ENCODE results near the gene RPL27A.

Gene RPL27A

GRCh38 chr11:8721609-8722500 lies 39.3 kb downstream of the RPL27A start:
- DNase-seq (ENCODE audit: low spot score) = no peak

DNA sequence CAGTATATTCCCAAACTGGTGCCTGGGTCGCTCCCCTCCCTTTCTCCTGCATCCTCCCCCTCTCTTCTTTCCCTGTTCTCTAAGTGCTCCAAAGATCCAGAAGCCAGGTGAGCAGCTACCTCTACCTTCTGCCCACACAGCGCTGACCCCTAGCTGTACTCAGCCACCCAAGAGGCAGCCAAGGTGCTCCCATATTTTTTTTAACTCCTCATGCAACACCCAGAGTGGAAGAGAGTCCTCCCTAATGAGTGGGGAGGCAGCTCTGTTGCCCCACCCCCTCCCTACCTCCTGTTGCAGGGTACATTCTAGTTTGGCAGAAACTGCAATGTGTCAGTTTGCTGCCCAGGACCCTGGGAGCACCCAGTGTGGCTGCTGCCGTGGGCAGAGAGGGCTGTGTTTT lies 40.2 kb downstream of the RPL27A start:
- no peak for DNase-seq (ENCODE audit: low spot score)

DNA sequence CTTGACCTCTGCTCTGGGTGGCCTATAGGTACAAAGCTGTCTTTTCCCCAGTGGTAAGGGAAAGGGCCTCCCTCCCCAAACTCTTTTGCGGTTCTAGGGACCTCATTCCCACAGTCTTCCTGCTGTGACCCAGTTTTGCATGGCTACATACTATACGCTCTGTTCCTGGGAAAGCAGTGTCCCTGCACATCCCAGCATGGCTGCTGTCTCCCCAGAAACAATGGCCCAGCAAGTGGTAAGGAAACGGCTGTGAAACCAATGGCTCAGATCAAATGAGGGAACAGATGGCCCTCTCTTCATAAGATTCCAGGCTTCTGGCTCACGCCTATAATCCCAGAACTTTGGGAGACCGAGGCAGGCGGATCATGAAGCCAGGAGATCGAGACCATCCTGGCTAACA lies 41.1 kb downstream of the RPL27A start:
- DNase-seq (ENCODE audit: low spot score) = no peak

GRCh38 chr11:8724682-8725081 lies 42.1 kb downstream of the RPL27A start:
- DNase-seq (ENCODE audit: low spot score) = no peak

GRCh38 chr11:8726395-8726794 lies 43.8 kb downstream of the RPL27A start:
- DNase-seq (ENCODE audit: low spot score) = no peak

DNA sequence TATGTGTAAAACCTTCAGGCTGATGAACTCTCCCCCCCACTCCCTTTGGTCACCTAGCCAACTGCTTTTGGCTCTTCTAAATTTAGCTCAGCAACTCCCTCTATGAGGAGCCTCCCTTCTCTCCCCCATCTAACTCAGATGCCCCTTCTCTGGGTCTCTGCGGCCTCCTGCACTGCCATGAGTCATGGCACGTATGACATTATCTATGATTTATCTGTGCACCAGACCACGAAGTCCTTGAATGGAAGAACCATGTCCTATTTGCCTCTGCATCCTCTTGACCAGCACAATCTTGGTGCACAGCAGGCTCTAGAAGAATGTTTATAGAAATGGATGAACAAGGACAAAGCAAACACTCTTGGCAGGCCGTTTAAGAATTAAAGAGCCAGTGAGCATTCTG lies 46.0 kb downstream of the RPL27A start:
- no peak for DNase-seq (ENCODE audit: low spot score)

GRCh38 chr11:8729067-8729466 lies 46.5 kb downstream of the RPL27A start:
- DNase-seq (ENCODE audit: low spot score) = no peak

GRCh38 chr11:8729837-8730696 lies 47.5 kb downstream of the RPL27A start:
- no peak for DNase-seq (ENCODE audit: low spot score)

DNA sequence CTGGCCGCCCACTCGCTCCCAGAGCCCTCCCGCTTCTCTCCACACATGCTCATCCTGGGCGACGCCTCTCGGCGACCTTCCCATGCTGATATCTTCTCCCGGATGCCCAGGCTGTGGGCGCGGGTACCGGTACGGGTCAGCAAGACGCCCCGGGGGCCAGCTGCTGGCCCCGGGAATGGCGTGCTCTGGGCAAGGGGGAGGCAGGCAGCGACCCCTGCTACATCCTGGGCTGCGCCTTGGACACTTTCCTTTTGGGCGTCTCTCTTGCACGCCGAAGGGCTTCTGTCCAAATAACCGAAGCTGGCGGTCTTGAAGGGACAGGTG lies 48.1 kb downstream of the RPL27A start:
- no peak for DNase-seq (ENCODE audit: low spot score)

DNA sequence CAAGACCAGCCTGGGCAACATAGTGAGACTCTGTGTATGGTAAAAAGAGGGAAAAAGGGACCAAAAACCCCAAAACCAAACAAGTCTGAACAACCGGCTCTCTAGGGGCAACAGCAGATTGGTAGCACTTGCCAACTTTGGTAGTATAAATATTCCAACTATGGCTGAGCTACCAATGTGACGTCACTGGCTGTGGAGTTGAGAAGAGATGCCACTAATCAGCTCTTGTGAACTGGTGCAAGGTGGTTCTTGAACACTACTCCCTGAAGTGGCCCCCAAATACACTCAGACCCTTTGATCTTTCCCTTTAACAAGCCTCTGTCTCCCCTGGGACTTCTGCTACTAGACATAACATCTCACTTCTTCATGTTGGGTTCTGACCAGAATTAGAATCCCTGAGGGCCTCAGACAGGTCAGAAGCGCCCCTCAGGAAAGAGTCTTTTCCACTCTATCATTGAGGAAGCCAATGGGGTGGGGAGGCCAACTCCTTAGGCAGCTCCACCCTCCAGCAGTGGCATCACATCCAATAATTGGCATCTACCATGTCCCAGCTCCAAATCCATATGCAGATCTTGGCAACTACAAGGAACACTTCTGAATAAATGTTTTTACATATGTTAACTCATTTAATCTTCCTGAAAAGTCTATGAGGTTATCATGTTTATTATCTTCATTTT lies 49.2 kb downstream of the RPL27A start:
- DNase-seq (ENCODE audit: low spot score) = no peak

- no peak for DNase-seq (ENCODE audit: low spot score)
Observed at GRCh38 chr11:8732324-8732670, 49.7 kb downstream of the RPL27A start.

GRCh38 chr11:8732748-8733241 lies 50.2 kb downstream of the RPL27A start:
- peak; percentile 66 for DNase-seq (ENCODE audit: low spot score)

DNA sequence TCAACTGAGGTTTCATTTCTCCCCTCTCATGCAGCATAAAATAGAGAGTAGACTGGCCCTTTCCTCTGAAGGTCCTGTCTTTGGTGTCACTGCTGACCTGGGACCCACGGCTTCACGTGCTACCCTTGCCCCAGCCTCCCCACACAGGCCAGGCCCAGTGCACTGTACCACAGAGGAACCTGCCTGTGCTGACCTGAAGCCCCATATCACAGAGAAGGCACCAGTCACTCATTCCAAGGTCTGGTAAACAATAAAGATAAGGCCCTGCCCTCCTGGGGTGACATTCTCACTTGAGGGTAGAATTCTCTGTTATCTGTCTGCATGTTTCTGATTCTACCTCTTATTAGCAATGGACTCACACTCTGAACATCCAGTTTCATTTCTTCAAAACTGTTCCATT lies 51.3 kb downstream of the RPL27A start:
- no peak for DNase-seq (ENCODE audit: low spot score)

DNA sequence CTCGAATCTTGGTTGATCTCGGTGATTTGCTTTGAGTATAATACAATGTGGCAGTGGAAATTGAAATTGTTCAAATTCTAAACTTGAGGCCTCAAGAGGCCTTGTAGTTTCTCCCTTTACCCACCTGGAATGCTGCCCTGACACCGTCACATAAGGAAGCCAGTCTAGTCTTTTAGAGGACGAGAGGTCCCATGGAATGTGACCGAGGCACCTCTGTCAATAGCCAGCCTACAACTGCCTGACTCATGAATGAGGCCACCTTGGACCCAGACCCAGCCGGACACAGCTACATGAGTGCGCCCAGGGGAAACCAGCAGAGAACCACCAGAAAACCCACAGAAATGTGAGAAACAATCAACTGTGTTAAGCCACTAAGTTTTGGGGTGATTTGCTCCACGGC lies 52.5 kb downstream of the RPL27A start:
- DNase-seq (ENCODE audit: low spot score) = no peak

DNA sequence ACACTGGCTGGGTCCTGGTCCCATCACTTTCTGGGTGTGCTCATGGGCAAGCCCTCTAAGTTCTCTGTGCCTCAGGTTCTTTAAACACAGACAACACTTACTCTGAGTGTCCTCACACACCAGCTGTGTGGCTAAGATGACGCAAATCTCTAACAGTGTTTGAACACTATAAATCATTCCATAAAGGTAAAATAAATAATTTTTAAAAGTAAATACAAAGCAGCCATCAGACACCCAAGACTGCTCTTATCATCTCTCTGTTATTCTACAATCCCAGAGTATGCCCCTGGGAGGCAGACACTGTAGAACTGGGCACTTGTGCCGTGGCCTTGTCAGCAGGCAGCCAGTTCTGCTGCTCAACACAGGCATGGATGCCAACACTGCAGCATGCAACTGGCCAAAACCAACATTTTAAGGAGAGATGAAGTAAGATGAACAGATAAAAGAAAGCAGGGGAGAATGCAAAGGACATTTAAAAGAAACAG lies 56.8 kb downstream of the RPL27A start:
- no peak for DNase-seq (ENCODE audit: low spot score)

All from Ammon's horn (tissue), 1 donor.